Measurements from ENCODE around the gene TMEM117.

The TMEM117 gene

DNA sequence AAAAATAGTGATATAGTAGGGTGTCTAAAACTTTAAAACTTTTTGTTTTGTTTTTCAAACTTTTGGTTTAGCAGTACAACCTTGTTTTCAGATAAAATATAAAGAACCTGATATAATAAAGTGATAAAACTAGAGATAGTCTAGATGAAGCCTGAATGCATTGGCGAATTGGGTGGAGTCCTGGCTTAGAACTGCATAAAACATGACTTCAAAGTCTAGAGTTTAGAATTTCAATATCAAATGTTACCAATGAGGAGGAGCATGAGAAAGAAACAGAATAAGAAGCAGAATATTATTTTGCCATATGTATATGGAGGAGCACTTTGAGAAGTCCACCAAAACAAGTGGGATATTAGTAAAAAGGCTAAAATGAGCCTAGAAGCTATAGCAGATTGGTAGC is 263.6 kb downstream of the TMEM117 start:
- Histone ChIP-seq H2AK5ac (ENCODE audit: low read length) (no peak overlapping the region), H3K79me1 (ENCODE audit: low read length) (no peaks in the 10 kb centered on the region), H3K4me1 (ENCODE audit: control insufficient read depth in 1 of 2, insufficient read depth in 2 of 2, low read length in 2 of 2) (no peaks in the 10 kb centered on the region), H3K4me3 (ENCODE audit: low read depth, low read length) (no peak overlapping the region), H3K9ac (ENCODE audit: low read length) (no peak overlapping the region), H4K8ac (ENCODE audit: low read depth, low read length) (no peak overlapping the region), H2BK12ac (ENCODE audit: low read length) (no peak overlapping the region), H4K91ac (ENCODE audit: low read depth, low read length) (no peak overlapping the region), H3K18ac (ENCODE audit: low read length) (no peak overlapping the region), H2BK5ac (ENCODE audit: low read depth, low read length, poor library complexity) (no peak overlapping the region), H2AFZ (ENCODE audit: insufficient read depth, low read length, poor library complexity) (no peak overlapping the region), H3K27me3 (ENCODE audit: insufficient read depth, low read length) (no peaks in the 10 kb centered on the region), H3K4ac (ENCODE audit: low read depth, low read length) (no peak overlapping the region), H4K12ac (ENCODE audit: low read depth, low read length) (no peak overlapping the region), H3K23ac (ENCODE audit: low read length) (no peak overlapping the region), H3K36me3 (ENCODE audit: control insufficient read depth in 1 of 2, insufficient read depth in 2 of 2, low read length in 2 of 2) (no peaks in the 10 kb centered on the region), H3K27ac (ENCODE audit: low read depth, low read length) (no peak overlapping the region), H3K79me2 (ENCODE audit: control insufficient read depth, insufficient read depth, low read length, poor library complexity) (no peaks in the 10 kb centered on the region), H3K14ac (ENCODE audit: low read length) (no peak overlapping the region), H3K9me3 (ENCODE audit: insufficient read depth, low read depth, low read length) (no peaks in the 10 kb centered on the region), H2BK120ac (ENCODE audit: insufficient read depth, low read length, poor library complexity) (no peak overlapping the region), H3K4me2 (ENCODE audit: low read length) (no peak overlapping the region)
- DNase-seq = no peak
- no CpG with 5 or more reads among the region's 1 CpG for WGBS (ENCODE audit: extremely low coverage, insufficient coverage, insufficient read length)

DNA sequence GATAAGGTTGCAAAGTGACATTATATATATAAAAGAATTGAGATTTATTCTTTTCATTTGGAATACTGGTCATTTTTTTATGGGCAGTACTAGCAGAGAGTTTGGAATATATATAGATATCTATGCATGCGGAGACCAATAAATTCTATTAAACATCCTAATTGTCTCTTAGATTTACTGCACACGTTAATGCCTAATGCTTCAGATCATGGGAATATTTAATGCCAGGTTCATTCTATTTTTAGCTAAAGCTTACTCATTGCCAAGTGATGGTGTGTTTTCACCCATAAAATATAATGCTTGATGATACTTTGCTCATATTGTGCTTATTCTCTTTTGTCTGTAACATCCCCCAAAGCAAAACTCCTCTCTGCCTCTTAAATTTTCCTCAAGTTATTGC is 264.4 kb downstream of the TMEM117 start:
- Histone ChIP-seq H2BK12ac (ENCODE audit: low read length) (no peak overlapping the region), H3K9ac (ENCODE audit: low read length) (no peak overlapping the region), H3K79me2 (ENCODE audit: control insufficient read depth, insufficient read depth, low read length, poor library complexity) (no peaks in the 10 kb centered on the region), H3K4me3 (ENCODE audit: low read depth, low read length) (no peak overlapping the region), H3K27ac (ENCODE audit: low read depth, low read length) (no peak overlapping the region), H3K36me3 (ENCODE audit: control insufficient read depth in 1 of 2, insufficient read depth in 2 of 2, low read length in 2 of 2) (no peaks in the 10 kb centered on the region), H3K23ac (ENCODE audit: low read length) (no peak overlapping the region), H3K4ac (ENCODE audit: low read depth, low read length) (no peak overlapping the region), H3K79me1 (ENCODE audit: low read length) (no peaks in the 10 kb centered on the region), H3K4me2 (ENCODE audit: low read length) (no peak overlapping the region), H4K12ac (ENCODE audit: low read depth, low read length) (no peak overlapping the region), H3K18ac (ENCODE audit: low read length) (no peak overlapping the region), H2BK120ac (ENCODE audit: insufficient read depth, low read length, poor library complexity) (no peak overlapping the region), H3K14ac (ENCODE audit: low read length) (no peak overlapping the region), H3K4me1 (ENCODE audit: control insufficient read depth in 1 of 2, insufficient read depth in 2 of 2, low read length in 2 of 2) (no peaks in the 10 kb centered on the region), H3K9me3 (ENCODE audit: insufficient read depth, low read depth, low read length) (no peaks in the 10 kb centered on the region), H3K27me3 (ENCODE audit: insufficient read depth, low read length) (no peaks in the 10 kb centered on the region), H4K91ac (ENCODE audit: low read depth, low read length) (no peak overlapping the region), H4K8ac (ENCODE audit: low read depth, low read length) (no peak overlapping the region), H2BK5ac (ENCODE audit: low read depth, low read length, poor library complexity) (no peak overlapping the region), H2AFZ (ENCODE audit: insufficient read depth, low read length, poor library complexity) (no peak overlapping the region), H2AK5ac (ENCODE audit: low read length) (no peak overlapping the region)
- no peak for DNase-seq
- WGBS (ENCODE audit: extremely low coverage, insufficient coverage, insufficient read length) = no CpG with 5 or more reads among the region's 2 CpGs

DNA sequence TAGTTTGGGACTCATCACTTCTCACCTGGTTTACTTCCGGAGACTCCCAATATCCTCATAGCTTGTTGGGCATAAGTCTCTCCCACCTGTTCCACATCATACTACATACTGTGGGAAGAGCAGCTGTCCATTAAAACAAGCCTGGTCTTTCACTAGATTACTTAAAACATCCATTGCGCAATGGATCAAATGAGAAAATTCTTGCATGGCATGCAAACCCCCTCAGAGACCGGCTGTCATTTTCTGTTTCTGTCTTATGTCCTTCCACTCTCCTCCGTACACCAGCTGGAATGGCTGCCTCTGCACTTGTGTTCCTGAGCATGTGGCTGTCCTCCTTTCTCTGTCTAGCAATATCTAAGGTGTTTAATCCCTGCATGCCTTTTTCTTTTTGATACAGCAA is 265.6 kb downstream of the TMEM117 start:
- no peak overlapping the region for H4K8ac ChIP-seq (ENCODE audit: low read depth, low read length)
- no peak overlapping the region for H3K4me2 ChIP-seq (ENCODE audit: low read length)
- no peak overlapping the region for H2AK5ac ChIP-seq (ENCODE audit: low read length)
- no CpG with 5 or more reads among the region's 4 CpGs for WGBS (ENCODE audit: extremely low coverage, insufficient coverage, insufficient read length)
- H2AFZ ChIP-seq (ENCODE audit: insufficient read depth, low read length, poor library complexity) = no peak overlapping the region
- H3K9ac ChIP-seq (ENCODE audit: low read length) = no peak overlapping the region
- H4K12ac ChIP-seq (ENCODE audit: low read depth, low read length) = no peak overlapping the region
- H3K27ac ChIP-seq (ENCODE audit: low read depth, low read length) = no peak overlapping the region
- no peak overlapping the region for H2BK120ac ChIP-seq (ENCODE audit: insufficient read depth, low read length, poor library complexity)
- no peaks in the 10 kb centered on the region for H3K79me1 ChIP-seq (ENCODE audit: low read length)
- H3K4me1 ChIP-seq (ENCODE audit: control insufficient read depth in 1 of 2, insufficient read depth in 2 of 2, low read length in 2 of 2) = no peaks in the 10 kb centered on the region
- no peak overlapping the region for H3K23ac ChIP-seq (ENCODE audit: low read length)
- H3K27me3 ChIP-seq (ENCODE audit: insufficient read depth, low read length) = no peaks in the 10 kb centered on the region
- H3K9me3 ChIP-seq (ENCODE audit: insufficient read depth, low read depth, low read length) = no peaks in the 10 kb centered on the region
- no peak overlapping the region for H2BK5ac ChIP-seq (ENCODE audit: low read depth, low read length, poor library complexity)
- H3K14ac ChIP-seq (ENCODE audit: low read length) = no peak overlapping the region
- DNase-seq = no peak
- H3K79me2 ChIP-seq (ENCODE audit: control insufficient read depth, insufficient read depth, low read length, poor library complexity) = no peaks in the 10 kb centered on the region
- no peak overlapping the region for H4K91ac ChIP-seq (ENCODE audit: low read depth, low read length)
- H3K18ac ChIP-seq (ENCODE audit: low read length) = no peak overlapping the region
- H3K36me3 ChIP-seq (ENCODE audit: control insufficient read depth in 1 of 2, insufficient read depth in 2 of 2, low read length in 2 of 2) = no peaks in the 10 kb centered on the region
- H3K4ac ChIP-seq (ENCODE audit: low read depth, low read length) = no peak overlapping the region
- no peak overlapping the region for H3K4me3 ChIP-seq (ENCODE audit: low read depth, low read length)
- no peak overlapping the region for H2BK12ac ChIP-seq (ENCODE audit: low read length)

DNA sequence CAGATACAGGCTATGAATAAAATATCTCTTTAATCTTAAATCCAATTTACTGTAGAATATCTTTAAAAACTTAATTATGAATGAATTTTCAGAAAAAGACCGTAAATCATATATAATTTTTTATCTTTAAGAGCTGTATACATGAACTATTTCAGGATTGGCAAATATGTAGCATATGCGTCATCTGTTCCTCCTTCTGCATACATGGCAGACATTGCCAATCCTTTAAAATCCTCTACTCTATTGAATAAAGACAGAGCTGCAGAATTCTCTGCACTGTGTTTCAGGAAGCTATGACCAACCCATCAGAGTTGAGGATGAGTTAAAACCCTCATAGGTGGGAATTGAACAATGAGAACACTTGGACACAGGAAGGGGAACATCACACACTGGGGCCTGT is 279.0 kb downstream of the TMEM117 start:
- Histone ChIP-seq H2AK5ac (ENCODE audit: low read length) (no peak overlapping the region), H4K91ac (ENCODE audit: low read depth, low read length) (no peak overlapping the region), H3K4me2 (ENCODE audit: low read length) (no peak overlapping the region), H3K4me1 (ENCODE audit: control insufficient read depth in 1 of 2, insufficient read depth in 2 of 2, low read length in 2 of 2) (no peaks in the 10 kb centered on the region), H3K23ac (ENCODE audit: low read length) (no peak overlapping the region), H3K36me3 (ENCODE audit: control insufficient read depth in 1 of 2, insufficient read depth in 2 of 2, low read length in 2 of 2) (no peaks in the 10 kb centered on the region), H4K8ac (ENCODE audit: low read depth, low read length) (no peak overlapping the region), H3K9me3 (ENCODE audit: insufficient read depth, low read depth, low read length) (no peaks in the 10 kb centered on the region), H2BK5ac (ENCODE audit: low read depth, low read length, poor library complexity) (no peak overlapping the region), H4K12ac (ENCODE audit: low read depth, low read length) (no peak overlapping the region), H3K4ac (ENCODE audit: low read depth, low read length) (no peak overlapping the region), H3K4me3 (ENCODE audit: low read depth, low read length) (no peak overlapping the region), H2AFZ (ENCODE audit: insufficient read depth, low read length, poor library complexity) (no peak overlapping the region), H3K79me2 (ENCODE audit: control insufficient read depth, insufficient read depth, low read length, poor library complexity) (no peaks in the 10 kb centered on the region), H2BK12ac (ENCODE audit: low read length) (no peak overlapping the region), H2BK120ac (ENCODE audit: insufficient read depth, low read length, poor library complexity) (no peak overlapping the region), H3K9ac (ENCODE audit: low read length) (no peak overlapping the region), H3K79me1 (ENCODE audit: low read length) (no peaks in the 10 kb centered on the region), H3K14ac (ENCODE audit: low read length) (no peak overlapping the region), H3K27ac (ENCODE audit: low read depth, low read length) (no peak overlapping the region), H3K18ac (ENCODE audit: low read length) (no peak overlapping the region), H3K27me3 (ENCODE audit: insufficient read depth, low read length) (no peaks in the 10 kb centered on the region)
- DNase-seq = peak in 1 of 2 donors; percentile 42
- WGBS (ENCODE audit: extremely low coverage, insufficient coverage, insufficient read length) = no CpG with 5 or more reads among the region's 2 CpGs

Measured in trophoblast cell (in vitro differentiated cells and primary cell).